Mucosa of gallbladder (tissue), 1 donor: ENCODE measurements around the gene DGKI. TPM values are rescaled to one million over a fixed set of nuclear protein-coding genes. Genes with fewer than 3 reads are reported as not detected.
"Not testable (repeated sequence)": the region's sequence is repeated elsewhere in the genome, so short reads cannot be mapped to it uniquely, and the experiment has no call there.

ENCODE experiments used
- DNase-seq: peaks from one replicate; pipeline ENCODE4 v3.0.0-alpha.2; 2020; ENCODE audit warnings: low spot score
- total RNA-seq: library from RNA; stranded (reverse); gene quantifications from one replicate; pipeline ENCODE4 v1.2.1, GENCODE V29; 2021
- donor health status: DM: no; HTN: no; CAD: no.

DGKI gene
- total RNA-seq, 1 donor from 2014 or later = 3.1 TPM

- no peak for DNase-seq
Observed at GRCh38 chr7:137474540-137475026, 372.2 kb downstream of the DGKI start.

- no peak for DNase-seq
Observed at GRCh38 chr7:137471128-137471527, 375.6 kb downstream of the DGKI start.

GRCh38 chr7:137469858-137470257 is 376.9 kb downstream of the DGKI start:
- no peak for DNase-seq

- no peak for DNase-seq
Observed at GRCh38 chr7:137469191-137469811, 377.5 kb downstream of the DGKI start.

- no peak for DNase-seq
Observed at GRCh38 chr7:137462847-137463246, 383.9 kb downstream of the DGKI start.

- DNase-seq = no peak
Observed at GRCh38 chr7:137462074-137462715, 384.6 kb downstream of the DGKI start.

- no peak for DNase-seq
Observed at GRCh38 chr7:137458399-137458798, 388.4 kb downstream of the DGKI start.

- peak; percentile 38 for DNase-seq
Observed at GRCh38 chr7:137454767-137455166, 392.0 kb downstream of the DGKI start.

GRCh38 chr7:137454246-137454724 is 392.5 kb downstream of the DGKI start:
- DNase-seq = no peak

GRCh38 chr7:137453356-137453755 is 393.4 kb downstream of the DGKI start:
- DNase-seq = no peak

GRCh38 chr7:137449016-137449415 is 397.8 kb downstream of the DGKI start:
- DNase-seq = no peak

GRCh38 chr7:137448572-137448971 is 398.2 kb downstream of the DGKI start:
- not testable (repeated sequence) for DNase-seq

GRCh38 chr7:137446025-137446424 is 400.7 kb downstream of the DGKI start:
- no peak for DNase-seq

- DNase-seq = no peak
Observed at GRCh38 chr7:137445268-137445667, 401.5 kb downstream of the DGKI start.

GRCh38 chr7:137443616-137444015 is 403.2 kb downstream of the DGKI start:
- DNase-seq = no peak

- no peak for DNase-seq
Observed at GRCh38 chr7:137441451-137441850, 405.3 kb downstream of the DGKI start.

- no peak for DNase-seq
Observed at GRCh38 chr7:137439829-137440825, 406.6 kb downstream of the DGKI start.

- DNase-seq = no peak
Observed at GRCh38 chr7:137434946-137435345, 411.8 kb downstream of the DGKI start.

GRCh38 chr7:137434530-137434929 is 412.2 kb downstream of the DGKI start:
- DNase-seq = no peak

GRCh38 chr7:137423321-137423720 is 423.5 kb downstream of the DGKI start:
- no peak for DNase-seq

- no peak for DNase-seq
Observed at GRCh38 chr7:137421366-137421765, 425.4 kb downstream of the DGKI start.

GRCh38 chr7:137418841-137419240 is 427.9 kb downstream of the DGKI start:
- DNase-seq = no peak
